CD4-positive, alpha-beta T cell treated with Interleukin-2 at 100 ng/mL for 4 hours (primary cell): ENCODE data around the gene TANGO6.

Experiments
- DNase-seq: peaks from one replicate; pipeline ENCODE4 v3.0.0-alpha.2; 2020; ENCODE audit warnings: low spot score

TANGO6 gene

DNA sequence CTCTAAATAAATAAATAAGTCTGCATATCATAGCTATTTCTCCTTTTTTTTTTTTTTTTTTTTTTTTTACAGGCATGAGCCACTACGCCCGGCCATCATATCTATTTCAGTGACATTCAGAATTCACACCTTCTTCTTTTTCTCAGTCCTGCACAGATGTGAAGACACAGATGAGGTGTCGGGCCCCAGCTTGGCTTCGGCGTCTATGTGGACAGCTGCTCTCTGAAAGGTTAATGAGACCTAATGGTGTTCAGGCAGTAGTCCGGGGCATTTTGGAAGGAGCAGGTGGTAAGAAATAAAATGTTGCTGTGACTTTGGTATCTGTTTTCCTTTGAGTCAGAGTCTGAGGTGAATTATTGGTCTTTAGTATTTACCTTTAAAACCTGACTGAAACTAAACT is 23.6 kb downstream of the TANGO6 start:
- no peak for DNase-seq

DNA sequence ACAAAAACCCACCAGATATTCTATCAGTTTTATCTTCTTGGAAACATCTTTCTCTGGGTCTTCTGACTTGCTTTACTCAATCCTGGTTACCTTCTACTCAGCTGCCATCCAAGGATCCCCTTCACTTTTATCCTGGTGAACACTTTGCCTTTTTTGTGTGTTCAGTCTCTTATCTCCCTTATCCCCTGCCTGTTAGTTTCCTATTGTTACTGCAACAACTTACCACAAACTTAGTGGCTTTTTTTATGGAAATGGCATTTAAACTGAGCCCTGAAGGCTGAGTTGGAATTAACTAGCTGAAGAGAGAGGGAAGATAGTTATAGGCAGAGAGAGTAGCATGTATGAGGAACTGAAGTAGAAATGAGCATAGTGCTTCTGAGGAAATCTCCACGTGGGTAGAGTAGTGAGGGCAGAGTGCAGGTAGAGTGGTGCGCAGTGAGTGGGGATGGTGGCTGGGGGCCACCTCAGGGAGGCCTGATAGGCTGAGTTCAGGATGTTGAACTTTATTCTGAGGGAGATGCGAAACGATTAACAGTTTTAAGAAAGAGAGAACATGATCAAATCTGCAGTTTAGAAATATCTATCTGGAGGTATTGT is 26.3 kb downstream of the TANGO6 start:
- DNase-seq, result no peak

DNA sequence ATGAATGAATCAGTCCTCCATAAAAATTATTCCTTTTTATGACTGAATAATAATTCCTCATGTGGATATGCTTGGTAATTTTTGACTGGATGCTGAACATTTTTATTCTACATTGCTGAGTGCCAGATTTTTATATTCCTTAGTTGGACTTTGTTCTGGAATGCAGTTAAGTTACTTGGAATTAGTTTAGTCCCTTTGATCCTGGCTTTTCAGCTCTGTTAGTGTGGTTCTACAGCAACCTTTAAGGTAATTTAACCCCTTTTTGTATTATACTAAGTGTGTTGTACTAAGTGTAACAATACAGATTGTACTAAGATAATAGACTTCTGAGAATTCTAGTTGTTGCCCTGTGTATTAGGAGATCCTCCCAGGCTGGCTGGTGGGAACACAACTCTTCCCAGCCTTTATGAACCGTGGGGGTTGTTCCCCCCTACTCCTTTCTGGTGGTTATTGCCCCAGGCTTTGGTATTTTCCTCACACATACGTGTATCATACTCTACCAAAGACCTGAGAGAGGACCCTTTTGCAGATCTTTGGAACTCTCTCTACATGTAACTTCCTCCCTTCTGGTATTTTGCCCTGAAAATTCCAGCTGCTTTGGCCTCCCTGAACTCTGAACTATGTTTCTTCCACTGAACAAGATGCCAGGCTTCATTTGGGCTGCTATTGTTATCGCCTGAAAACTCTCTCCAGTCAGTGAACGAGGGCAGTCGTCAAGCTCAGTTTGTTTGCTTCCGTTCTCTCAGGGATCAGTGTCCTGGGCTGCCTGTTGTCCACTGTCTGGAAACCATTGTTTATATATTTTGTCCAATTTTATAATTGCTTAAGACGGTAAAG is 30.5 kb downstream of the TANGO6 start:
- no peak for DNase-seq

DNA sequence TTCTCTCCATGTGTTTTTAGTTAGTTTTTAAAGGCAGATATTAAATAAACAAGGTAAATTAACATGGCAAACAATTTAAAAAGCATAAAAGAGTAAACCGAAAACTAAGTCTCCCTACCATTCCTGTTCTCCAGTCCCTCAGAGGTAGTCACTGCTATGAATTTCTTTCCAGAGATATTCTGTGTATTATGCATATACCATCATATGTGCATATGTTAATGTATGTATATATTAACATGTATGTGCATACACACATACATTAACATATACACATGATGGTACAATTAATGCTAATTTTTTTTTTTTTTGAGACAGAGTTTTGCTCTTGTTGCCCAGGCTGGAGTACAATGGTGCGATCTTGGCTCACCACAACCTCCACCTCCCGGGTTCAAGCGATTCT is 32.5 kb downstream of the TANGO6 start:
- no peak for DNase-seq

DNA sequence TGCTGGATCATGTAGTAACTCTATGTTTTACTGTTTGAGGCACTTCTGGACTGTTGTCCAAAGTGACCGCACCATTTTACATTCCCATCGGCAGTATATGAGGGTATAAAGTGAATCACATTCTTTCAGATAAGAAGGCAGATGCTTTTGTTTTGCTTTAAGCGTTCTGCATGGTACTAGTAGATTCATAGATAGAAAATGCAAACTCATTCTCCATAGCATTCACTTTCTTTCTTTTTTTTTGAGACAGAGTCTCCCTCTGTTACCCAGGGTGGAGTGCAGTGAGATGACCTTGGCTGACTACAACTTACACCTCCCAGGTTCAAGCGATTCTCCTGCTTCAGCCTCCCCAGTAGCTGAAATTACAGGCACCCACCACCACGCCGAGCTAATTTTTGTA is 40.4 kb downstream of the TANGO6 start:
- DNase-seq, result no peak

DNA sequence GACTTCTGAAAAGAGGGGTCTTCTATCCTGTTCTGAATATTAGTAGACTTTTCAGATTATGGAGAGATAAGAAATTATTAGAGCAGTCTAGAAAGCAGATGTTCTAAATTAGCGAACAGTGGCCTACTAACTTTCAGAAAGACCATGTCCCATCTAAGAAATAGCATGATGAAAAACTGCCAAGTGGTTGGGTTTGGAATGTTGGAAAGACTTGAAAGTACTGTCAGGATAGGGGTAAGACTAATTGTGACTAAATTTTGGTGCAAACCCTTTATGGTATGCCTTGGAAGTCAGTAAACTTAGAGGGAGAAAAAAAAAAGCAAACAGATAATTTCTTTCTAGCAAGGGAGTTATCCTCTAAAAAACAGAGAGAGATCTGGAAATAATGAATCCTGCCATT is 41.1 kb downstream of the TANGO6 start:
- DNase-seq, result no peak

DNA sequence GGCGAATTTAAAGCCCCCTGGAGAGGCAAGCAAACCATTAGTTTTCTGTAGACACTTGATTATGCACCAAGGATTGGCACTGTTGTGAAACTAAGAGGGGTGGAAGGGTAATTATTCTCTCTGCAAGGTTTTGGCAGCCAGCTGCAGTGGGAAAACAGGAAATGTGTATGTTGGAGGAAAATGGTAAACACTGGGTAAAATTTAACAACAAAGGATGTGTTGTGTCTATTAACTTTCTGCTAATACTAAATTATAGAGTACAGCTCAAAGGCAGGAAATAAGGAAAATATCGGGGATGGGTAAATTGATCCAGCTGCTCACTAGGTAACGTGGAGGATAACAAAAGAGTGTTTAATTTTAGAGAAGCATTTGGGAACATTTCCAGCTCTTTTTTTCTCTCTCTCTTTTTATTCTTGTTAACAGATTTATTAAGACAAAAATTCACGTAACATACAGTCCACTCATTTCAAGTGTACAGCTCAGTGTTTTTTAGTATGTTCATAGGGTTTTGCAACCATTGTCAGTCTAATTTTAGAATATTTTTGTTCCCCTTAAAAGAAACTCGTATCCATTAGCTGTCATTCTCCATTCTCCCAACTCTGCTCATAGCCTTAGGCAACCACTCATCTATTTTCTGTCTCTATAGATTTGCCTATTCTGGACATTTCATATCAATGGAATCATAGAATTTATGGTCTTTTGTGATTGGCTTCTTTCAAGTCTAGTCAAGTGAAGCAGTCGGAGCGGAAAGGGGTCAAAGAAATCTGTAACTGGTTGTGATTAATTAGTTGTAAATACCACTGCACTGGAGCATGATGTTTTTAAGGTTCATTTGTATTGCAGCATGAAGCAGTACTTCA is 41.8 kb downstream of the TANGO6 start:
- DNase-seq, result no peak

DNA sequence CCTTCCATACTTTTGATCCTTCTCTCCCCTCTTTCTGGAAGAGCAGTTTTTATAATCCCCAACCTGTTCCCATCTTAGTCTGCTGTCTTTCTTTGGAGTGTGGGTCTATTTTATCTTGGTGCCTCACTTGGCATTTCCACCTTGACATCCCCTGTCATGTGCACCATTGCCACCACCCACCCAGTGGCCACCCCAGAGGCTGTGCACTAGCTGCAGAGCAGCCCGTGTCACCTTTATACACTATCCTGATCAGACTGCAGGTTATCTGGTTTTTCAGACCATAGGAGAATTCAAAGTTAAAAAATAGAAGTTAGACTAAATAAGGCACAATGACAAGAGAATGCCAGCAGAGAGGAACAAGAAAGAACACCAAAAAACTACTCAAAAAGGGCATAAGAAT is 43.8 kb downstream of the TANGO6 start:
- DNase-seq, result no peak

DNA sequence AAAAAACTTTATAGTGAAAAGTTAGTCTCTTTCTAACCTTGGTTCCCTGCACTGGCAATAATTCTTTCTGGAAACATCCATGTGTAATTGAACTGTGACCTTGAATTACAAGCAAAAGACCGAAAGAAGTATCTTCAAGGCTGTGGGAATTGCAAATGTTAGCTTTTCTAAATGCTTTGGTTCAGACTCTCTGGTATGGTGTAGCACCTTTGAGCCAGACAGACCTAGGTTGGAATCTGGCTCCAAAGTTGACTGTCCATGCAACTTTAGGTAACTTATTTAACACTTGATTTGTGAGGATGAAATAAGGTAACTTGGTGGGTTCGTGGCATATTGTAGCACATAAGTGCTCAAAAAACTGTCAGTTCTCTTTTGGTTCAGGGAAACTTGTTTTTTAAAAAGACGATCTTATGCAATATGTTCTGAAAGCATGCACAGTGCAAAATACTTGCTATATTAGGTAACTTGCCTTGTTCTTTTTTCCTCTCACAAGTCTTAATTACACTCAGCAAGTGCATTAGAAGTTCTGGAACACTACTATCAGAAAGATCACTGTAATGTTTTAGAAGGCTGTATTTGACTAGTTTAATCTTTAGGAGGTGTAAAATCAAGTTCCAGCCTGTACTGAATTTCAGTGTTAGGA is 46.3 kb downstream of the TANGO6 start:
- DNase-seq, result no peak

DNA sequence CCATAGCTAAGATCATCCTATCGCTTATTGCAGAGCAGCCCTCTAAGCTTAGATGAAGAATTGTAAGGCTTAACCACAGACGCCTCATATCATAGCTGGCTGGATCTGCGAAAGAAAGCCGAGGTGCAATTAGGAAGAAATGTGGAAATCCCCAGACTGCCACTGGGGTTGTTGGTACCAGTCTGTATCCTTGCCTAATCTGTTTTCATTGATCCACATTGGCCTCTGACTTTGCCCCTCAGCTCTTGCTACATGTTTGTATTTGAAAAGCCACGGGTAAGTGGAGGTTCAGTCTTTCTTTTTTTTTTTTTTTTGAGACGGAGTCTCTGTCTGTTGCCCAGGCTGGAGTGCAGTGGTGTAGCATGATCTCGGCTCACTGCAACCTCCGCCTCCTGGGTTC is 48.9 kb downstream of the TANGO6 start:
- DNase-seq, result no peak

DNA sequence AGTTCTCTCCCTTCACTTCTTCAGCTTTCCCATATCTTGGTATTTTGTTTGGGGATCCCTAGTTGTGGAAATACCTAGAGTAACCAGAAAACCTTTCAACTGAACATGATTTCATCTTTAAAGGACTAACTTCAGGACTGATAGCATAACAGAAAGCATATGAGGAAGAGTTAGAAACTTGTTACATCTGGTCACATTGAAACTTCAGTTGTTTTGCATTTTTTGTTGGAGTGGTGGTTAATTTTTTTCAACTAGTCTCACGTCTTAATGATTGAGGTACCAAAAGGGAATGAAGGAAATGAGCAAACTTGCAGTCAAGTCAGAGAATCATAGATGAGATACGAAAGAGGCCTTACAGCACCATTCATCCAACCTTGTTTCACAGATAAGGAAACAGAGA is 49.6 kb downstream of the TANGO6 start:
- no peak for DNase-seq

DNA sequence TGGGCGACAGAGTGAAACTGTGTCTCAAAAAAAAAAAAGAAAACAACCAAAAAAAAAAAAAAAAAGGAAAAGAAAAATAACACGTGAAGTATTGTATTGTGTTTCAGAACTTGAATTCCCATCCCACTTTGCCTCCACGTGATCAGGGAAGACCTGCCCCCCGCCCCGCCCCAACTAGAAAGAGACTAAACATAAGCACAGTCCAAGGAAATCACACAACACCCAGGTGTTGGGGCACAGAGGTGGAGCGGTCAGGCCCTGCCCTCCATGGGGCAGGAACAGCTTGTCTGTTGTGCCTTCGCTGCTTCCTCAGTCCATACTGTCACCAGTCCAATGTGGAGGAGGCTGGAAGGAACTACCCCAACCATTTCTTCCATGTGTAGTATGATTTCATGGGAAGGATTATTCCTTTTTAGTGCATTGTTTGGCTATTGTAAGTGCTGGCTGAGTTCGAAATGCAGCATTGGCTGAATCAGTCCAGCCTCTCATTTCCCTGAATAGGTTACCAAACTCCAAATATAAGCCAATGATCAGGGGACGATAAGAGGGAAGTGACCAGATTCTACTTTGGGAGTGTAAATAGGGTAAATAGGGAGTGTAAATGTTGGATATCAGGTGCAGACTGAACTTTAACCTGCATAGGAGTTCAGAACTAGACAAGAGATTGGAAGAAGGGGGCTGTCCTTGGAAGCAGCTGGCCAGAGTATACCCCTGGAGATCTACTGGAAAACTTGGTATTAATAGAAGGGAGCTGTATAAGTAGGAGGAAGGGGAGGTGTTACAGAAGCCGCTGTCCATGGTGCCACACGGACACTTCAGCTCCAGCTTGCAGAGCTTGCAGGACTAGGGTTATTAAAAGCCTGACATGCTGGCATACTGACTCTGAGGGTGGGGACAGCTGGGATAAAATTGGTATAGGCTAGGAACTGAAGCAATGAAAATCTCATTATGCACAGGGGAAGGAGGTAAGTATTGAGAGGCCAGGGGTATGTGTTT is 50.7 kb downstream of the TANGO6 start:
- no peak for DNase-seq

DNA sequence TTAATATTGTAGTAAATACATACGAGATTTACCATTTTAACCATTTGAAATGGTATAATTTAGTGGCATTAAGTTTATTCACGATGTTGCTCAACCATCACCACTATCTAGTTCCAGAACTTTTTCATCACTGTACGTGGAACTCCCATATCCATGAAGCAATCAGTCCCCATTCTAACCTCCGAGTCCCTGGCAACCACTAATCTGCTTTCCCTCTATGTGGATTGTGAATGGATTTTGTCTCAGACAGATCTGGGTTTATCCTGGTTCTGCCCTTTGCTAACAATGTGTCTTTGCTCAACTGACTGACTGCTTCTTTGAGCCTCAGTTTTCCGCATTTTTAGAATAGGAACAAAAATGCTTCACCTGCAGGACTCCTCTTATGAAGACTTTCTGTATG is 51.4 kb downstream of the TANGO6 start:
- DNase-seq, result no peak

DNA sequence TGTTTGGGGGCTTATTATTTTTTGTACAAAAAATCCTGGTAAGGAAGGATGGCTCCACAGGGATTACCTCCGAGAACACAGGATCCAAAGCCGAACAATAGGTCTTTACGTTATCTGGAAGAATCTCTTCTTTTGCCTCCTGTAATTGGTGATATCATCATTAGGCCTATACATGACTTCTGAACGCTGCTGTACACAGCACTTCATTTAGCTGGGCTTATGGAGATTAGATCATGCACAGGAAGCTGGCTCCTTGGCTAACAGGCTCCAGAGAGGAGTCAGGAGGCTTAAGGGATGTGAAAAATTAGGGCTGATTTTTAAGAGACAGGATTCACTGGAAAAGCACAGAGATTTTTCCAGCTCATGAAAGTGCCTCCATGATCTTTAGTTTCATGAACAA is 54.7 kb downstream of the TANGO6 start:
- DNase-seq, result no peak

DNA sequence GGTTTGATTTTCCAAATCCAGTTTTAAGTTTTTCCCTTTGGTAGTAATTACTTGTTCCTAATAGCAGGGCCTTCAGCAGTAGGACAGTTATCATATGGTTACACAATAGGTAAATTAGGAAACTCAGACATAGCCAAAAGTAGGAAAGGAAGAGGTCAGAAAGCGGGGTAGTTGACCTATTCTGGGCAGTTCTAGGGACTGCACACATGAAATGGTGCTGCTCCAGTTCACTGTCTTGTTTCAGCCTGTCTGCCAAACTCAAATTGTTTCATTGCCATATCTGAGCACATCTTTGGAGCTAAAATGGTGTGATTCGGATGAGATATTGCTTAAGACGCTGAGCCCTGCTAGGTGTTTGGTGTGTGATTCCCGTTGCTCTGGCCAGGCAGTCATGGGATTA is 56.7 kb downstream of the TANGO6 start:
- DNase-seq, result no peak

DNA sequence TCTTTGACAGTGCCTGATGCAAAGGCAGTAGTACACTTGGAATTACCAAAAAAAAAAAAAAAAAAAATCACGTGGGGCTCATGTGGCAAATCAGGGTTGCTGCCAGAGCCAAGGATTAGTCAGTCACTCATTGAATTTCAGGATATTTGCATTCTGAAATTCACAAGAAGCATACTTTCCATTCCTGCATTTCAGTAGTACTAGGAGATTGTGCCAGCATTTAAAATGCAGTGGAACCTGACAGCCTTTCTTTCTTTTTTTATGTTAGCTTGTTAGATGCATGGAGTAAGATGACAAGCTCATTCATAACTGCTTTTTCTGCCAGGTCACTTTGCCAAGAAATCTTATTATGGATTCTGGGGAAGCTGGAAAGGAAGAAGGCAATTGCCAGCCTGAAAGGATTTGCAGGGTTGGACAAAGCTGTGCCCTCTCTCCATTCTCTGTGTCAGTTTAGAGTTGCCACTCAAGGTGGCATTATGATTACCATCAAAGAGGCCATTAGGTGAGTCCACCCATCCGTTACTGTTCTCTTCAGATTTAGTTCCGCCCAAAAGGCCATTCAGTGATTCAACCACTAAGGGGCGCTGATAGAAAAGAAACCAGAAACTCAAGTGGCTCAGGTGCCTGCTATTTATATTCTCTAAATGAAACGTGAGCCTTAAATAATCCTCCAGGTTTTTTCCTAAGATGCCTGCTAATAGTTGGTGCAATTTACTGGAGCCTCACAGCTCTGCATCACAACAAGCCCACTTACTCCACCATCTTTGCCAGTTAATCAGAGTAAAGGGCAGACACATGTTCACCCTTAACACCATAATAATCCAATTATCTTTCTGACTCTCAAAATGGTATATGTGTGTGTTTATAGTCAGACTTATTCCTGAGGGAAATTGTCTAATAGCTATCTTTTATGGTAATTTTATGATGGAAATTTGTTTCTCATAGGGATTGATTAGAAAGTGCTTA is 59.0 kb downstream of the TANGO6 start:
- DNase-seq, result no peak

DNA sequence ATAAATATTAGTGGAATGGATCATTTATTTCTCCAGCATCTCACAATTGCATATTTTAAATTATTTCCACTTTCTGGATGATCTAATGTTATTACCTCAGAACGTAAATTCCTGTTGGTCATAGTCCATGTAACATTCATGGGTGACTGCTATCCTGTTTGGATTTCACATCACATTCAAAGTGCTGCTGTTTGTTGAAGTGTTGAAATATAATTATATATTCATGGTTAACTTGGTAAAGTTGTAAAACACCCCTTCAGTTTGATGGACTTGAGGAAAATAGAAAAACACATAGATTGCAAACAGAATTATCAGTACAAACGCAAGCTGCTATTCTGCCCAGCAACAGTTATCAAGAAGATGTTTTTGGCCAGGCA is 59.6 kb downstream of the TANGO6 start:
- no peak for DNase-seq

DNA sequence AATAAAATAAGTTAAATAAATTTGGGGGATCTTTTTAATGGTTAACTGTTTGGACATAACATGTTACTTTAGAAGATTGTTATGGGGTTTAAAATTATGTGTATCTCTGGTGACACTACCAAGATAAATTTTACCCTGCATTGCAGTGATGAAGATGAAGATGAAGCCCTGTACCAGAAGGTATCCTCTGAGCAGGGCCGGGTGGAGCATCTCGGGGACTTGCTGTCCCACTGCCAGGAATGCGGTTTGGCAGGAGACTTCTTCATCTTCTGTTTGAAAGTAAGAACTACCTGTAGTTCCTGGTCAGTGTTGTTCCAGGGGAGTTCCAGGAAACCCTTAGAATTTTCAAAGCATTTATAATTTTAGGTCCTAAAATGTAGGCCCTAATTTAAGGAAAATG is 64.0 kb downstream of the TANGO6 start:
- no peak for DNase-seq

DNA sequence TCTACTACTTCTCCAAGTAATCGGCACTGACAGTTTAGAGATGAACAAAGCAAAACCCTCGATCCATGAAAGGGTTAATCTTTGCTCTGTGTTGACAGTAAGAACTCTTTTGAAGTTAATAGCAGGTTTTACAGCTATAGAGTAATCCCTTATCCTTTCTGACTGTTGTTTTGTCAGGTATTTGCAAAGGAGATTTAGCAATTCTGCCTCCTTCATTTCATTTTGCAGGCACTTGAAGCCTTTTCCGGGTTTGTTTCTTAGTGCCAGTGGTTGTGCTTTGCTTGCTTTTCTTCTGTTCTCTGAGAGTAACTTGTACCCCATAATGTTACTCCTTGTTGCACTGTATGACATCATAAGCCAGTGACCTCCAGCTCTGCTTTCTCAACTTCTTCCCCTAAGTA is 64.5 kb downstream of the TANGO6 start:
- no peak for DNase-seq

DNA sequence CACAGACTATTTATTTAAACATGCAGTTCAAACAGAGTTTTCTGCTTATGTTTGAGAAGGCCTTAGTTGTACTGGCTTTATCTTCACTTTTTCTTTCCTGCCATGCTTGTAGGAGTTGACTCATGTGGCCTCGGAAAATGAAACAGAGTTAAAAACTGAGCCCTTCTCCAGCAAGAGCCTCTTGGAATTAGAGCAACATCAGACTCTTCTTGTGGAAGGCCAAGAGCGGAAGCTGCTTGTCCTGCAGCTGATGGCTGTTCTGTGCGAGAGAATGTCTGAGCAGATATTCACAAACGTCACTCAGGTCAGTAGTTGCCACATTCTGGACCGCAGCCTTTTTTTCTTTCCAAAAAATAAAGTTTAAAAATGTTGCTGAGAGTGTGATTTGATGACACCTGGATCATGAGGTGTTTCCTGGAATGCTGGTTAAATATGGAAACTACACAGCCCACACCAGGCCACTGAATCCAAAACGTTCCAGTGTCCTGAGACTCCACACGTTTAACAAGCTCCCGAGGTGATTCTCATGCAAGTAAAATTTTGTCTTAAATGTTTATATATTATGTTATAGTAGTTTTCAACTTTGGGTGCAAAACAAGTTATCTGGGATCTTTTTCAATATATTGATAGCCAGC is 65.9 kb downstream of the TANGO6 start:
- no peak for DNase-seq
